Gastrocnemius medialis (tissue), 4 donors: ENCODE results near the gene CDK3. TPM values are rescaled to one million over a fixed set of nuclear protein-coding genes. Genes with fewer than 3 reads are reported as not detected.

Source experiments
- ATAC-seq, 2 donors: fragments of 150-250 bp; one replicate each; pipeline ENCODE4 v1.9.1; 2016
- DNase-seq, 2 donors: peaks; one replicate each; pipeline ENCODE4 v3.0.0-alpha.2; 2019
- H3K27ac ChIP-seq, 4 donors: fragments of 200-600 bp; sonication (generic); 1 replicate in 1 of 4; 2 replicates in 3 of 4; pipeline ENCODE4 v1.5.1; 2016 to 2018; ENCODE audit warnings: mild to moderate bottlenecking in 2 of 4, moderate library complexity in 1 of 4
- H3K27me3 ChIP-seq, 3 donors: fragments of 200-600 bp; sonication (generic) in 2 of 3; 1 replicate in 1 of 3; 2 replicates in 2 of 3; pipeline versions ENCODE4 v1.5.1 to v1.6.0; 2016 to 2019; ENCODE audit warnings: mild to moderate bottlenecking in 1 of 3, moderate library complexity in 1 of 3
- H3K36me3 ChIP-seq, 2 donors: fragments of 200-600 bp; sonication (generic) in 1 of 2; one replicate each; pipeline ENCODE4 v1.5.1; 2017 to 2018
- H3K4me1 ChIP-seq, 2 donors: fragments of 200-600 bp; sonication (generic) in 1 of 2; one replicate each; pipeline ENCODE4 v1.5.1; 2016 to 2017; ENCODE audit warnings: mild to moderate bottlenecking in 2 of 2
- H3K4me3 ChIP-seq, 4 donors: fragments of 200-600 bp; sonication (generic) in 3 of 4; 1 replicate in 1 of 4; 2 replicates in 3 of 4; pipeline ENCODE4 v1.5.1; 2016 to 2019; ENCODE audit warnings: mild to moderate bottlenecking in 2 of 4
- H3K9me3 ChIP-seq, 3 donors: fragments of 200-600 bp; sonication (generic) in 2 of 3; 1 replicate in 1 of 3; 2 replicates in 2 of 3; pipeline ENCODE4 v1.5.1; 2016 to 2019
- POLR2A ChIP-seq, 2 donors: fragments of 450-650 bp; IDR thresholded peaks; one replicate each; pipeline ENCODE4 v1.6.1; 2017; ENCODE audit warnings: antibody characterized with exemption in 2 of 2, mild to moderate bottlenecking in 2 of 2, moderate library complexity in 2 of 2
- in situ Hi-C, 4 donors: fragments of 200-750 bp; cut with MboI; loops; one replicate each; pipeline versions ENCODE4 v1.15.0 to v1.8.0; 2017; ENCODE audit warnings: low sequenced_read_pairs in 4 of 4
- intact Hi-C: fragments of 100-400 bp; cut with DNase I; formaldehyde crosslinking; loops from one replicate; pipeline ENCODE4 v1.15.1; 2023; ENCODE audit warnings: low total_unique reads
- total RNA-seq, 4 donors: library from RNA; depleted of rRNA; stranded (reverse); fragments of >200 nt; gene quantifications; one replicate each; pipeline versions ENCODE4 v1.1.0 to v1.2.3, GENCODE V29; 2016
- TF ChIP-seq, protein P1 (sequence below), 5 experiments: fragments of 450-650 bp in 3 of 5; fragments of 200-600 bp in 2 of 5; sonication (generic) in 2 of 5; IDR thresholded peaks in 4 of 5; conservative IDR thresholded peaks in 1 of 5; 1 replicate in 4 of 5; 2 replicates in 1 of 5; pipeline ENCODE4 v1.5.1; 2016 to 2019; ENCODE audit warnings: antibody characterized with exemption in 5 of 5, mild to moderate bottlenecking in 3 of 5, moderate library complexity in 3 of 5

The CDK3 gene
- total RNA-seq, 4 donors from 2014 or later: 0.33 to 1.8 (median 1.1) TPM

DNA sequence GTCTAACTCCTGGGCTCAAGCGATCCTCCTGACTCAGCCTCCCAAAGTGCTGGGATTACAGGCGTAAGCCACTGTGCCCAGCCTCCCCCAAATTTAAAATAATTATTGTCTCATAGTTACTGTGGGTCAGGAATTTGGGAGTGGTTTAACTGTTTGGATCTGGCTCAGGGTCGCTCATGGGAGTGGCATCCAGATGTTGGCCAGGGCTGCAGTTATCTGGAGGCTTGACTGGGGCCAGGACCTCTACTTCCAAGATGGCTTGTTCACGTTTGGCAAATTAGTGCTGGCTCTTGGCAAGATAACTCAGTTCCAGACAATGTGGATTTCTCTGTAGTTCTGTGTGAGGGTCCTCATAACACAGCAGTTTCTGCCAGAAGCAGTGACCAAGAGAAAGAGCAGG lies 13.6 kb upstream of the CDK3 start:
- TF ChIP-seq, protein P1, sequence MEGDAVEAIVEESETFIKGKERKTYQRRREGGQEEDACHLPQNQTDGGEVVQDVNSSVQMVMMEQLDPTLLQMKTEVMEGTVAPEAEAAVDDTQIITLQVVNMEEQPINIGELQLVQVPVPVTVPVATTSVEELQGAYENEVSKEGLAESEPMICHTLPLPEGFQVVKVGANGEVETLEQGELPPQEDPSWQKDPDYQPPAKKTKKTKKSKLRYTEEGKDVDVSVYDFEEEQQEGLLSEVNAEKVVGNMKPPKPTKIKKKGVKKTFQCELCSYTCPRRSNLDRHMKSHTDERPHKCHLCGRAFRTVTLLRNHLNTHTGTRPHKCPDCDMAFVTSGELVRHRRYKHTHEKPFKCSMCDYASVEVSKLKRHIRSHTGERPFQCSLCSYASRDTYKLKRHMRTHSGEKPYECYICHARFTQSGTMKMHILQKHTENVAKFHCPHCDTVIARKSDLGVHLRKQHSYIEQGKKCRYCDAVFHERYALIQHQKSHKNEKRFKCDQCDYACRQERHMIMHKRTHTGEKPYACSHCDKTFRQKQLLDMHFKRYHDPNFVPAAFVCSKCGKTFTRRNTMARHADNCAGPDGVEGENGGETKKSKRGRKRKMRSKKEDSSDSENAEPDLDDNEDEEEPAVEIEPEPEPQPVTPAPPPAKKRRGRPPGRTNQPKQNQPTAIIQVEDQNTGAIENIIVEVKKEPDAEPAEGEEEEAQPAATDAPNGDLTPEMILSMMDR (IDR thresholded peaks at IDR 0.05 in 4 of 5, conservative IDR thresholded peaks at IDR 0.05 in 1 of 5): no peak
- no peak for TF ChIP-seq POLR2A (IDR thresholded peaks at IDR 0.05)
- intact Hi-C loops (no loop called here), in situ Hi-C loops (no loop called here)
- Histone ChIP-seq H3K4me1 (no peaks in the 10 kb centered on the region), H3K27ac (no peak overlapping the region), H3K36me3 (no peaks in the 10 kb centered on the region), H3K27me3 (no peaks in the 10 kb centered on the region), H3K9me3 (no peaks in the 10 kb centered on the region), H3K4me3 (no peak overlapping the region)
- ATAC-seq (no peak), DNase-seq (no peak)

DNA sequence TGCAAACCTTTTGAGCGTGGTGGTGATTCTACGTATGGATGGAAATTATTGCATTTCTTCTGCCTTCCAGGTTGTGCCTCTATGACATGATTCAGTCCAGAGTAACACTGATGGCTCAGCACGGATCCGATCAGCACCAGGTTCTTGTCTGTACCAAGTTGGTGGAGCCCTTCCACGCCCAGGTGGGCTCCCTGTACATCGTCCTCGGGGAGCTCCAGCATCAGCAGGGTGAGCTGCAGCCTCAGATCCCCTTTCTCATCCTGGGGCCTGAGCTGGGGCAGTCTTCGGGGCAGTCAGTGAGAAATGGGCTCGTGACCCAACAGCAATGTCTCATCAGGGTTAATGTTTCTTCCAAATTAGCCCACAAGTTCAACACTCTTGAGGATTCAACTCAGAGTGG lies 9.3 kb upstream of the CDK3 start:
- Histone ChIP-seq H3K36me3 (peaks cover 0 to 7% of the 10 kb centered on the region in 2 donors), H3K9me3 (no peaks in the 10 kb centered on the region), H3K4me1 (no peaks in the 10 kb centered on the region), H3K27ac (no peak overlapping the region), H3K27me3 (no peaks in the 10 kb centered on the region), H3K4me3 (no peak overlapping the region)
- no peak for DNase-seq
- TF ChIP-seq POLR2A (IDR thresholded peaks at IDR 0.05): no peak
- TF ChIP-seq, protein P1 (IDR thresholded peaks at IDR 0.05 in 4 of 5, conservative IDR thresholded peaks at IDR 0.05 in 1 of 5): no peak
- intact Hi-C loops (no loop called here), in situ Hi-C loops (no loop called here)
- ATAC-seq: no peak

DNA sequence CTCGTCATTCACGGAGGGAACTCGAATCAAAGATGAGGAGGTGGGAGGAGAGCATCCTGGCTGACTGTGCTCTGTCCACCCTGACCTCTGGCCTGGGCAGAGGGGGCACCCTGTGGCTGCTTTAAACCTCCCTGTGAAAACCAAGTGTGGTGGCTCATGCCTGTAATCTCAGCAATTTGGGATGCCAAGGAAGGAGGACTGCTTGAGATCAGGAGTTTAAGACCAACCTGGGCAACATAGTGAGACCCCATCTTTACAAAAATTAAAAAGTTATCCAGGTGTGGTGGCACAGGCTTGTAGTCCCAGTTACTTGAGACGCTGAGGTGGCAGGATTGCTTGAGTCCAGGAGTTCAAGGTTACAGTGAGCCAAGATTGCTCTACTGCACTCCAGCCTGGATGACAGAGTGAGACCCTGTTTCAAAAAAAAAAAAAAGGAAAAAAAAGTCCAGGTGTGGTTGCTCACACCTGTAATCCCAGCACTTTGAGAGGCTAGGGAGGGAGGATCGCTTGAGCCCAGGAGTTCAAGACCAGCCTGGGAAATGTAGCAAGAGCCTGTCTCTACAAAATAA lies 5.8 kb upstream of the CDK3 start:
- ATAC-seq: no peak
- Histone ChIP-seq H3K4me1 (no peaks in the 10 kb centered on the region), H3K27me3 (no peaks in the 10 kb centered on the region), H3K9me3 (no peaks in the 10 kb centered on the region), H3K27ac (no peak overlapping the region), H3K36me3 (peaks cover 0 to 7% of the 10 kb centered on the region in 2 donors), H3K4me3 (no peak overlapping the region)
- DNase-seq: no peak
- in situ Hi-C loops: no loop called here
- intact Hi-C loops: no loop called here
- TF ChIP-seq POLR2A (IDR thresholded peaks at IDR 0.05): no peak
- TF ChIP-seq, protein P1 (IDR thresholded peaks at IDR 0.05 in 4 of 5, conservative IDR thresholded peaks at IDR 0.05 in 1 of 5): no peak

DNA sequence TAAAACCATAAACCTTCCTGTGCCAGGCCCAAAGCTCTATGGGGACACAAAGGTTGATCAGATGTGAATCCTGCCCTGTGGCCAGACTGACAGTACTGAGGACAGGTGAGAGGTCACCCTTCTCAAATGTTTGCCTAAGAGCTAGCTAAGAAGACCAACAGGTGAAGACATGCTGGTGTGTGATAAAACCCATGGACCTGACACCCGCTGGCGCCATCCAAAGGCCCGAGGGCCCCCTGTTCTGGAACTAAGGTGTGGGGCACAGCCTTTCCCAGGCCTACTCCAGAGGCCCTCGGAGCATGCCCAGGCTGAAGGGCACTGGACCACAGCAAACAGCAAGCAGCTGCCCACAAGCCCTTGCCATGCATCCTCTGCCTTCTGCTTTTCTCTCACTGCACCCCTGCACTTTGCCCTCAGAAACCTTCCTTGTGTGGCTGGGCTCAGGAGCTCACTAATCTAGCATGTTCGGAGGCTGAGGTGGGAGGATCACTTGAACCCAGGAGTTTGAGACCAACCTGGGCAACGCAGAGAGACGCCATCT lies 5.2 kb upstream of the CDK3 start:
- H3K4me1 ChIP-seq: no peaks in the 10 kb centered on the region
- H3K4me3 ChIP-seq: no peak overlapping the region
- ATAC-seq (no peak), DNase-seq (no peak)
- no peak for TF ChIP-seq POLR2A (IDR thresholded peaks at IDR 0.05)
- TF ChIP-seq, protein P1 (IDR thresholded peaks at IDR 0.05 in 4 of 5, conservative IDR thresholded peaks at IDR 0.05 in 1 of 5): no peak
- intact Hi-C loops (no loop called here), in situ Hi-C loops (no loop called here)
- H3K36me3 ChIP-seq: peaks cover 0 to 7% of the 10 kb centered on the region in 2 donors
- no peak overlapping the region for H3K27ac ChIP-seq
- H3K27me3 ChIP-seq: no peaks in the 10 kb centered on the region
- no peaks in the 10 kb centered on the region for H3K9me3 ChIP-seq
